T-helper 2 cell treated with Interferon-gamma antibody and Interleukin-4, amounts not matched to agents 100 ng/mL and 5 ng/mL, for 36 hours (primary cell): ENCODE measurements around the gene LIN7A. TPM values are rescaled to one million over a fixed set of nuclear protein-coding genes. Genes with fewer than 3 reads are reported as not detected.
"Not testable (repeated sequence)": the region's sequence is repeated elsewhere in the genome, so short reads cannot be mapped to it uniquely, and the experiment has no call there.

Source experiments
- intact Hi-C: fragments of 100-400 bp; cut with micrococcal nuclease; formaldehyde crosslinking; loops from one replicate; pipeline ENCODE4 v1.15.1; 2023
- total RNA-seq: library from RNA; stranded (reverse); gene quantifications from 2 replicates; pipeline ENCODE4 v1.2.3, GENCODE V29; 2022

The LIN7A gene
- total RNA-seq, 1 donor from 2014 or later, result 0.18 TPM

GRCh38 chr12:80920006-80920405 is 17.7 kb downstream of the LIN7A start:
- intact Hi-C loops, result no loop called here

GRCh38 chr12:80917651-80918050 is 20.1 kb downstream of the LIN7A start:
- intact Hi-C loops, result no loop called here

- intact Hi-C loops, result no loop called here
Measured at GRCh38 chr12:80912901-80913770, 24.6 kb downstream of the LIN7A start.

GRCh38 chr12:80909370-80909769 is 28.4 kb downstream of the LIN7A start:
- intact Hi-C loops, result no loop called here

GRCh38 chr12:80902711-80903110 is 35.0 kb downstream of the LIN7A start:
- intact Hi-C loops, result no loop called here

GRCh38 chr12:80901661-80902060 is 36.1 kb downstream of the LIN7A start:
- intact Hi-C loops, result no loop called here

GRCh38 chr12:80895240-80895639 is 42.5 kb downstream of the LIN7A start:
- intact Hi-C loops, result no loop called here

GRCh38 chr12:80894179-80894578 is 43.6 kb downstream of the LIN7A start:
- intact Hi-C loops, result no loop called here

- intact Hi-C loops, result no loop called here
Measured at GRCh38 chr12:80892597-80893445, 44.9 kb downstream of the LIN7A start.

- intact Hi-C loops, result no loop called here
Measured at GRCh38 chr12:80884651-80885050, 53.1 kb downstream of the LIN7A start.

GRCh38 chr12:80881106-80881505 is 56.6 kb downstream of the LIN7A start:
- intact Hi-C loops, result no loop called here

GRCh38 chr12:80878452-80878851 is 59.3 kb downstream of the LIN7A start:
- intact Hi-C loops, result not testable (repeated sequence)

GRCh38 chr12:80877721-80878265 is 59.9 kb downstream of the LIN7A start:
- intact Hi-C loops, result no loop called here

- intact Hi-C loops, result no loop called here
Measured at GRCh38 chr12:80872053-80872452, 65.7 kb downstream of the LIN7A start.

GRCh38 chr12:80869264-80869663 is 68.5 kb downstream of the LIN7A start:
- intact Hi-C loops, result no loop called here

GRCh38 chr12:80868576-80868975 is 69.2 kb downstream of the LIN7A start:
- intact Hi-C loops, result no loop called here

GRCh38 chr12:80867941-80868340 is 69.8 kb downstream of the LIN7A start:
- intact Hi-C loops, result no loop called here

- intact Hi-C loops, result no loop called here
Measured at GRCh38 chr12:80864046-80864735, 73.5 kb downstream of the LIN7A start.

GRCh38 chr12:80862531-80862930 is 75.2 kb downstream of the LIN7A start:
- intact Hi-C loops, result no loop called here

- intact Hi-C loops, result no loop called here
Measured at GRCh38 chr12:80861641-80862378, 75.9 kb downstream of the LIN7A start.

- intact Hi-C loops, result no loop called here
Measured at GRCh38 chr12:80860928-80861327, 76.8 kb downstream of the LIN7A start.
